Muscle of back (tissue), 11 donors: Measurements from ENCODE around the gene COX6B1. TPM values are rescaled to one million over a fixed set of nuclear protein-coding genes. Genes with fewer than 3 reads are reported as not detected.
"Not testable (repeated sequence)": the region's sequence is repeated elsewhere in the genome, so short reads cannot be mapped to it uniquely, and the experiment has no call there.

Experiments used
- DNase-seq, 3 donors: peaks; one replicate each; pipeline versions ENCODE4 v3.0.0 to v3.0.0-alpha.2; 2013
- polyA plus RNA-seq, 10 donors: library from polyadenylated mRNA; unstranded; fragments of 120-200 nt; gene quantifications; one replicate each; pipeline ENCODE4 v1.2.1, GENCODE V29; 2013; ENCODE audit not compliant: insufficient read length in 10 of 10

The COX6B1 gene
- polyA plus RNA-seq, 10 donors, result 243 to 330 (median 261) TPM

DNA sequence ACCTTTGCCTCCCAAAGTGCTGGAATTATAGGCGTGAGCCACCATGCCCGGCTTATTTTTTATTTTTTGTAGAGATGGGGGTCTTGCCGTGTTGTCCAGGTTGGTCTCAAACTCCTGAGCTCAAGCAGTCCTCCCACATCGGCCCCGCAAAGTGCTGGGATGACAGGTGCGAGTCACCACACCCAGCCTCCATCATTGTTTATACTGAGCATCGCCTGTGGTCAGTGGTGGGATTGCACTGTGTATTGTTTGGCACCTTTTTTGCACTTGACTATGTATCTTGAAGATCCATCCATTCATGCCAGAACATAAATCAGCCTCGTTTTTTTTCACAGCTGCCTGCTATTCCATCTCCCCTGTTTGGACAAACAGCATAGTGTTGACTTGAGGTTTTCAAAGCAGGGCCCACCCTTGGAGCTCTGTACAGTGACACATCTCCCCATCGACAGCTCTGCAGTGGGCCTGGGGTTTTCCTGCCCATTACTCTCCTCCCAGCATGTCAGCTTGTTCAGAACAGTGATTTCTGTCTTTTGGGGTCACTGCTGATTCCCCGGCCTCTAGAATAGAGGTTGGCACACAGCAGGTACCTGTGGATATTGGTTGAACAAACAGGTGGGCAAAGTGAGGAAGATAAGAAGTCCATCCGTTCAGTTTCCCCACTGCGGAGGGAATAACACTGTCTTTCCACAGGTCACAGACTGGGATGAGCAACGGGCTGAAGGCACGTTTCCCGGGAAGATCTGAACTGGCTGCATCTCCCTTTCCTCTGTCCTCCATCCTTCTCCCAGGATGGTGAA, 10.0 kb downstream of the COX6B1 start:
- no peak for DNase-seq

DNA sequence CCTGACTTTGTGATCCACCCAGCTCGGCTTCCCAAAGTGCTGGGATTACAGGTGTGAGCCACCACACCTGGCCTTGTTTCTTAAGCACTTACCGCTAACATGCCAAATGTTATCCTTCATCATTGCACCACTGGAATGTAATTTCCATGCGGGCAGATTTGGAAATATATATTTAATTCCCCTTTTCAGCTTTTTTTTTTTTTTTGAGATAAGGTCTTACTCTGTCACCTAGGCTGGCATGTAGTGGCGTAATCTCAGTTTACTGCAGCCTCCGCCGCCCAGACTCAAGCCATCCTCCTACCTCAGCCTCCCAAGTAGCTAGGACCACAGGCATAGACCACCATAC, 13.8 kb downstream of the COX6B1 start:
- DNase-seq, result no peak

DNA sequence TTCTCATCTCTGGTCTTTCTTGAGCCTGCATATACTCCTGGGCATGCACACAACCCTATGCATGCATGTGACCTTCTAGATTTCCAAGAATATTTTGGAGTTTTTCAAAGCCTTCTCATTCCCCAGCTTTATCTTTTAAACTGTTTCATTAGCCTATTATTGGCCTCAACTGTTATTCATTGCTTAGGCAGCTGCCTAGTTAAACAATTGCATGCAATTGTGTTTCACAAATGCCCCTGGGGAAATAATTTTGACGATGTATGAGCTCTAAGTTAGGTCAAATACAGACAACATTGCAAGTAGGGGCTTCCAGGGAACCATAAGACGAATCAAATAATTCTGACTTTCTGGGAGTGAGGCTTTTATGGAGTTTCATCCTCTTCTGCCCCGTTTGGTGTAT, 15.9 kb downstream of the COX6B1 start:
- DNase-seq, result no peak

DNA sequence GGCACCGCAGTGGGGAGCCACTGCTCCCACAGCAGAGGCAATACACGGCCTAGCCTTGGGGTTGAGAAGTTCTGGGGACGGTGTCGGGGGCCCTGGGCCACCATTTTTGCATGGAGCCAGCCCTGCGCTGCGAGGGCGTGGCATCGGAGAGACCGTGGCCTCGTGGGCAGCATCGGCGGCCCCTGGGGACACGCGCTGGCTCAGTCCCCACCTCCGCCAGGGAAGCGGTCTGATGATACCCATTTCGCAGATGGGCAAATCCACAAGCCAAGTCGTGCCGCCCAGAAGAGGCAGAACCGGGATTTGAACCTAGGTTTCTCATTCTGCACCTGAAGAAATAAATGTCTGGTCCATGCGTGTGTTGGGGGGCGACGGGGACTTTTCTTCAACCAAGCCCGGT, 17.0 kb downstream of the COX6B1 start:
- no peak for DNase-seq

DNA sequence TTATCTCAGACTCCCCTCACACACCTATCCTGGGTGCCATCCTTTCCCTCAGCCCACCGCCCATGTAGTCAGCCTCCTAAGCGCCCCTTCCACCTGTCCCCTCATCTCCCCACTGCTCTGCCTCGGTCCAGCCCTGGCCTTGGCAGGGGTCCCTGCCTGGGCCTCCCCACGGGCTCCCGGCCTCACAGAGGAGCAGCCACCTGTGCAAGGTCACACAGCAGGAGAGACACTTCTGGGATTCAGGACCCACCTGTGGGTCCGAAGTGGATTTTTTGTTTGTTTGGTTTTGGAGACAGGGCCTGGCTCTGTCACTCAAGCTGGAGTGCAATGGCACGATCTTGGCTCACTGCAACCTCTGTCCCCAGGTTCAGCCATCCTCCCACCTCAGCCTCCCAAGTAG, 17.5 kb downstream of the COX6B1 start:
- DNase-seq, result no peak

DNA sequence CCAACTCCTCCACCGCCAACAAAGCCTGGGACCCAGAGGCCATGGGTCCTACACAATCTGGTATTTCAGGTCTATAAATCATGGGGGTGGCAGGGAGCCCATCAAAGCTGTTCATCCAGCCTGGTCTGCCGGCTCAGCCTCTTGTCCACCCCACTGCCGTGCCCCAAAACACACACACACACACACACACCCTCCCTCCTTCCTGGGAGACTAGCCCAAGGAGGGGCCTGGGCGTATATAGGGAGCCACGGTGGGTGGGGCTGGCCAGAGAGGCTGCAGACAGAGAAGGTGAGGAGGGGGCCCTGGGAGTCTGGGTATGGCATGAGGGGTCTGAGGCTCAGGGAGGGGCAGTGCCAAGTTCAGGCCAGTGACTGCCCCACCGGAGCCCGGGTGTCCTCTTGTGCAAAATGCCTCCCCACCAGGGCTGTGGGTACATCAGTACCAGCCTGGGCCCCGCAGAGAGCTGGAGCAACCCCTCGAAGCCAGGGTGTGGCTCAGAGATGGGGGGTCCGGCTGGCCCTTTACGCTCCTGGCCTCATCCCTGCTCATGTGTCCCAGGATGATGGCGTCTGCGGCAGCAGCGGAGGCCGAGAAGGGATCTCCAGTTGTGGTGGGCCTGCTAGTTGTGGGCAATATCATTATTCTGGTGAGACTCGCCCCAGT, 18.3 kb downstream of the COX6B1 start, which contains the start of gene UPK1A:
TSS of gene UPK1A (plus strand) at position 267 of the 663 bp plus-strand sequence. CDS start at position 563, 296 bp downstream.
- DNase-seq, result no peak

DNA sequence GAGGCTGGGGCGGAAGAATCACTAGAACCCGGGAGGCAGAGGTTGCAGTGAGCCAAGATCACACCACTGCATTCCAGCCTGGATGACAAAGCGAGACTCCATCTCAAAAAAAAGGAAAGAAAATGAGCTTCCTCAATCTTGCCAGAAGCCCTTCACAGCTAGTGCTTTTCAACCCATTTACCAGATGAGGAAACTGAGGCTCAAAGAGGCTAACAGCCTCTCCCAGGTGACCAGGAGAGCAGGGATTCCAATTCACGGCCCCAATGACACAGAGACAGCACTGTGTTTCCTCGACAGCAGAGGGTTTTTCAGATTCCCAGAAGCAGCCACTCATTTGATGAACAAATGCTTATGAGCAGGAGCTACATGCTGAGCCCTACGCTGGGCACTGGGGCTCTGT, 21.4 kb downstream of the COX6B1 start:
- no peak for DNase-seq

DNA sequence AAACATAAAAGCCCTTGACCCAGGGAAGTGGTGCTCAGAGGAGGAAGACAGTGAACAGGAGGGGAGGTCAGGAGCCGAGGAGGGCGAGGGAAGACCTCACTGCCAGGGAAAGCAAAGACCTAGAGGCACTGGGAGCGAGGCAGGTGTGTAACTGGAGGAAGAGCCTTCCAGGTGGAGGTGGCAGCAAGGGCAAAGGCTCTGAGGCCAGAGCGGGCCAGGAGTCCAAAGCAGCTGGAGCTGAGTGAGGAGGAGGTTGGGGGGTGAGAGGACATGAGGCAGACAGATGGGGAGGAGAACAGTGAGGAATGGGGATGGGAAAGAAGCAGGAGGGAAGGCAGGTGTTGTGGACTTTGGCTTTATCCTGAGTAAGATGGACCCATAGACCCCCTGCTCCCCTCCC, 21.9 kb downstream of the COX6B1 start:
- DNase-seq, result no peak

DNA sequence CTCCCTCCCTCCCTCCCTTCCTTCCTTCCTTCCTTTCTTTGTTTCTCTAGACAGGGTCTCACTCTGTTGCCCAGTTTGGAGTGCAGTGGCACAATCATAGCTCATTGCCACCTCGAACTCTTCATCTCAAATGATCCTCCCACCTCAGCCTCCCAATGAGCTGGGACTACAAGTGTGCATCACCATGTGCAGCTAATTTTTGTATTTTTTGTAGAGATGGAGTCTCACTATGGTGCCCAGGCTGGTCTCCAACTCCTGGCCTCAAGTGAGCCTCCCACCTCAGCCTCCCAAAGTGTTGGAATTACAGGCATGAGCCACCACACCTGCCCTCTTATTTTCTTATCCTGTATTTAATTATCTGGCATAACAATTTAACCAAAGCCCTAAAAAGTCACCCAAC, 22.6 kb downstream of the COX6B1 start:
- no peak for DNase-seq

DNA sequence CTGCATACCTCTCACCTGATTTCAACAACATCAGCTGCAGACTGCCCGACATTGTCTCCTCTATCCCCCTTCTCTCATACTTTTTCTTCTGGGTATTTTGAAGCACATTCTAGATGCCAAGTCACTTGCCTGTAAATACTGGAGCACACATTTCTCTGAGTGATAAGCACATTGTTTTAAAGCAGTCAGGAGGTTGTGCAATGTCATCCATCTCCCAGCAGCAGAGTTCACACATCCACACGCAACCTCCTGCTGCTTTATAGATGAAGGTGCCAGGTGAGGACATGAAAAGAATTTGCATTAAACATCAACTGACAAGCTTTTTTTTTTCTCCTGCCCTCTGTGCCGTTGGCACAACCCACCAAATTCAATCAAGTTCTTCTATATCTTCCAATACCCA, 23.7 kb downstream of the COX6B1 start:
- DNase-seq, result no peak

DNA sequence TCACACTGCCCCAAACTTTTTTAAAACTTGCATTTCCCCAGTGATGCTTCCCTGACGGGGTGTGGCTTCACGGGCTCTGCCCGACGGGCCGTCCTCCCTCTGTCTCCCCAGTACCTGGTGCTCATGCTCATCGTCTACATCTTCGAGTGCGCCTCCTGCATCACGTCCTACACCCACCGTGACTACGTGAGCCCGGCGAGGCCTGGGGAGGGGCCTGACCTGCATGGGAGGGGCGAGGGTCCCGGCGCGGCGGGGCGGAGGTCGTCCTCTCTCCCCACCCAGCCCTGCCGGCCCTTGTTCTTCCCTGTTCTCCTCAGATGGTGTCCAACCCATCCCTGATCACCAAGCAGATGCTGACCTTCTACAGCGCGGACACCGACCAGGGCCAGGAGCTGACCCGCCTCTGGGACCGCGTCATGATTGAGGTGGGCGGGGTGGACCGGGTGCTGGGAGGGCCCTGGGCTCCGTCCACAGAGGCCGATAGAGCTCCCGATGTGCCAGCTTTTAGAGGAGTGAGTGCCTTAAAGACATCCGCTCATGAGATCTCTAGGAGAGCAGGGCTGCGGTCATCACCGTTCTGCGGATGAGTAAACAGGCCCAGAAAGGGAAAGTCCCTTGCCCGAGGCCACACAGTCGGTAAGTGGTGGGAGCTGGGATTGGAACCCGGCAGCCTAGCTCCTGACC, 25.1 kb downstream of the COX6B1 start:
- DNase-seq, result no peak

DNA sequence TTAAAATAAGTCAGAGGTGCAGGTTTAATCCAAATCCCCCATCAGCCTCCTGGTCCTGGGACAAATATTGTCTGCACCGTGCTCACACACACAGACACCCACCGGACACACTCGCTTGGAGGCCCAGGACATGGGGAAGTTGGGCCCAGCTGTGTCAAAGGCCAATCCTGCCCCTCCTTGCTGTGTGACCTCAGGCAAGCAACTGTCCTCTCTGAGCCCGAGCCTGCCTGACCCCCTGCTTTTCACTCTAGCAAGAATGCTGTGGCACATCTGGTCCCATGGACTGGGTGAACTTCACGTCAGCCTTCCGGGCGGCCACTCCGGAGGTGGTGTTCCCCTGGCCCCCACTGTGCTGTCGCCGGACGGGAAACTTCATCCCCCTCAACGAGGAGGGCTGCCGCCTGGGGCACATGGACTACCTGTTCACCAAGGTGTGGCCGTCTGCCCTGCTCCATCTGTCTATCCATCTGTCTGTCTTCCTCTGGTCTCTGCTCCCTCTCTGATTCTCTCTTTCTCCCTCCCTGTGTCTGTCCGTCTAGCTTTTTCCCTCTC, 27.5 kb downstream of the COX6B1 start:
- DNase-seq, result no peak

DNA sequence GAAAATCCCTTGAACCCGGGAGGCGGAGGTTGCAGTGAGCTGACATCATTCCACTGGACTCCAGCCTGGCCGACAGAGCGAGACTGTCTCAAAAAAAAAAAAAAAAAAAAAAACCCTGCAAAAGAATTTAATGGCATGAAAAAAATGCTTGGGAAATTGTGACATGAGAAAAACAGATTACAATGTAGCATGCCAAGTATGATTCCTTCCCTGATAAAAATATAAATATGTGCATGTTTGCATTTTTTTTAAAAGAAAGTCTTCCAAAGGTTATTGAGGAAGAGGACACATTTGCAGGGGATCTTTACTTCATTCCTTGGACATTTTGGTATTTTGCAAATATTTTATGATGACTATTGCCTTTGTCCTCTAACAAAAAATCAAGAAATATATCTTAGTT, 41.7 kb downstream of the COX6B1 start:
- DNase-seq, result no peak

DNA sequence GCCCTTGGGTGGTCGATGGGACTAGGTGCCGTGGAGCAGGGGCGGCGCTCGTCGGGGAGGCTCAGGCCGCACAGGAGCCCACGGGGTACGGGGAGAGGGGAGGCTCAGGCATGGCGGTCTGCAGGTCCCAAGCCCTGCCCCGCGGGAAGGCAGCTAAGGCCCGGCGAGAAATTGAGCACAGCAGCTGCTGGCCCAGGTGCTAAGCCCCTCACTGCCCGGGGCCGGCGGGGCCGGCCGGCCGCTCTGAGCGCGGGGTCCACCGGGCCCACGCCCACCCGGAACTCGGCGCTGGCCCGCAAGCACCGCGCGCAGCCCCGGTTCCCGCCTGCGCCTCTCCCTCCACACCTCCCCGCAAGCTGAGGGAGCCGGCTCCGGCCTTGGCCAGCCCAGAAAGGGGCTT, 43.0 kb downstream of the COX6B1 start:
- DNase-seq, result not testable (repeated sequence)

DNA sequence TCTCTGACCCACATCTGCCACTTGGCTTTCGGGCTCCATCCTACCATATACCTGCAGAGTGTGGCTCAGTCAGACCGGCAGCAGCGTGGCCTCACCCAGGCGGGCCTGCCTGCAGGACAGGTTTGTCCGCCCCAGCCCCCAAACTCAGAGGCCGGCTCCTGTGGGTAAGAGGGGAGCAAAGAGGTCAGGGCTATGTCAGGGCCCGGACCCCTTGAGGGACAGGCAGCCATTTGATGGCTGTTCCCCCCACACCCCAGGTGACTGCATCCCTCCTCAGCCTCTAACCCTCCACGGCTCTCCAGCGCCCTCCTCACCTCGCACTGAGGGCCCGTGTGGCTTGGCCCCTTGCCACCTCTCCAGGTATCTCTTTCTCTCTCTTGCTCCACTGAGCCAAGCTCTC, 43.9 kb downstream of the COX6B1 start:
- DNase-seq, result no peak

DNA sequence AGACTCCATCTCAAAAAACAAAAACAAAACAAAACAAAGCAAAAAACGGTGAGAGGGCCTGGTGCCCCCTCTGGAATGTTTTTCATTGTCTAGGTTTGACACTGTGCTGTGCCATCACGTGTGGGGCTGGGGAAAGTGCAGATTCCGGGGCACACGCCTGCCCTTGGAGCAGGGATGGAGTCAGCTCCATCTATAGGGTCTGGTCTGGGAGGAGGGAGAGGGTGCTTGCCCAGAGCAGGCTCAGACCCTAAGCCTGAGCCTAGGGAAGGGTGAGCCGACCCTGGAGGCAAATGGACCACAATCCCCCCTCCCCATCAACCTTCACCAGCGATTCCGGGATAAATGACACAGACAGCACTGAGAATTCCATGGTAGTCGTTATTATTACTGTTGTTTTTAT, 45.3 kb downstream of the COX6B1 start:
- no peak for DNase-seq

DNA sequence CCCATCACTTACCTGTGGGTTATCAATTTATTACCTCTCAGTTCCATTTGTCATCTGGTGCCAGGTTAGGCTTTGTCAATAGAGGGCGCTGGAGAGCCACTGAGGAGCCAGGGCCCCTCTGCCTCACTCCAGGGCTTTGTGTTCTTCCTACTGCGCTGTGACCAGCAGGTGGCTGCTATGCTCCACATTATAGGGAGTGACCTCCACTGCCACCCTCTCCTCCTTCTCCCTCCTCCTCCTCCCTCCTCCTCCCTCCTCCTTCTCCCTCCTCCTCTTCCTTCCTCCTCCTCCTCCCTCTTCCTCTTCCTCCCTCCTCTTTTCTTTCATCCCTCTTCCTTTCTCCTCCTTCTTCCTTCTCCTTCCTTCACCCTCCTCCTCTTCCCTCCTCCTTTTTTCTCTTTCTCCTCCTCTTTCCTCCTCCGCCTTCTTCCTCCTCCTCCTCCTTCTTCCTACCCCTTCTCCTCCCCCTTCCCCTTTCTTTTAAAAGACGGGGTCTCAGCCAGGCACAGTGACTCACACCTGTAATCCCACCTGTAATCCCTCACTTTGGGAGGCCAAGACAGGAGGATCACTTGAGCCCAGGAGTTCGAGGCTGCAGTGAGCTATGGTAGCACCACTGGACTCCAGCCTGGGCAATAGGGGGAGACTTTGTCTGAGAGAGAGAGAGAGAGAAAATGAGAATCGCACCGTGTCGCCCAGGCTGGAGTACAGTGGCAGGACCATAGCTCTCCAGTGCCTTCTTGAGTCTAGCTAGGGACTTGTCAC, 45.9 kb downstream of the COX6B1 start:
- peak; percentile 77 to 88 (median 85) for DNase-seq

DNA sequence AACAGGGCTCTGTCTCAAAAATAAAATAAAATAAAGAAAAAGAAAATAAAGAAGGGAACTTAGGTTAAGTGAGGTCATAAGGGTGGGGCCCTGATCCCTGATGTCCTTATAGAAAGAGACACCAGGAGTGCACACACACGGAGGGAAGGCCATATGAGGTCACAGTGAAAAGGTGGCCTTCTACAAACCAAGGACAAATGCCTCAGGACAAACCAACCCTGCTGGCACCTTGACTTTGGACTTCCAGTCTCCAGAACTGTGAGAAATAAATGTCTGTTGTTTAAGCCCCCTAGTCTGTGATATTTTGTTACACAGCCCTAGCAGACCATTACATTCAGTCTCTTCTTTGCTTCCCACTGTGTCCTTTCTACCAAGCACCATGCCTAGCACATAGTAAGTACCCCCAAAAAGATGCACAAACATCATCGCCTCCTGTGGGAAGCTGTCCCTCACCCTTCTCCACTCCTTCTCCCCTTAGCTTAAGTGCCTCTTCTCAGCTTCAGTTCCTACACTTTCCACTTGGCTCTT, 47.8 kb downstream of the COX6B1 start:
- DNase-seq, result no peak

DNA sequence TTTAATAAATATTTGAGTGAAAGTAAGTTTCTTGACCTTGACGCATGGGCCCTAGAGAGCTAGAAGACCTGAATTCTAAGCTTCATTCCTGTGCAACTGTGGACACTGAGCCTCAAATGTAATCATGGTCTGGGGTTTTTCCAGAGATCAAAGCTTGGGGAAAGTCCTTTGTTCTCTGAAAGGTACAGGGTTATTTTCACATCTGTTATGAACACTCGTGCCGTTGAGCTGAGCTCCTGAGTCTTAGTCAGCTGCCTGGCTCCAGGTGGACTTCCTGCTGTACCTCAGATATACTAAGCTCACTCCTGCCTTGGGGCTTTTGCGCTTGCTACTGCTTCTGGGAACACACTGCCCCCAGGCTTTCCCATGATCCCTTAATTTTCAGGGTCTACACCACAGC, 48.7 kb downstream of the COX6B1 start:
- DNase-seq, result no peak

DNA sequence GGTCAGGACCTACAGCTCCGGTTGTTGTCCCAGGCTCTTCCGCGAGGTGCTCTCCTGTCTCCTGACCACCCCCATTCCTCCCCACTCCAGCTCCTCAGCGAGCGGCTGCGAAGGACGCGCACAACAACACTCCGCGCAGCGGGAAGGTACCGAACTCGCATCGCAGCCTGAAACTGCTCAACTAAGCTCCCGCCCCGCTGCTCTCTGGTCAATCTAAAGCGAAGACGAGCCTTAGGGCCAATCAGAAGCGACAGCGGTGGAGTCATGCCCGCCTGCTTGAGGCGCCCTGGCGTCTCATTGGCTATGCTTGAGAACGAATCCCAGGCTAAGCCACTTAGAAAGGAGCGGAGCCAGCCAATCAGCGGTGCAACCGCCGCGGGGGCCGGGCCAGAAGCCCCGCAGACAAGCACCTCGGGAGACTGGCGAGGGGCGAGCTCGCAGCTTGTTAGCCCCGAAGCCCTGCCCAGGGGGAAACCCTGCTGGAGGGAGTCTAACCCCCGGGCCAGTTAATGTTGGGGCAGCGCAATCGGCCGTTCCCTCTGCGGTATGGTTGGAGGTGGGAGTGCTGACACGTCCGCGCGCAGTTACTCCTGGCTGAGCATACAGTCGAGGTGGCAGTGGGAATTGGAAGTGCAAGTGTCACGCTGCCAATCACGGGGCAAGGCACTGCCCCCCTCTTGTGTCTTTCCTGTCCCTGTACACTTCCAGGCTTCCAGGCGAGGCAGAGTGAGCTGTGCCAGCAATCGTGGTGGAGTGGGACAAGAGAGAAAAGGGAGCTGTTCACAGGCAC, 54.3 kb downstream of the COX6B1 start:
- peak; percentile 95 to 97 (median 96) for DNase-seq

DNA sequence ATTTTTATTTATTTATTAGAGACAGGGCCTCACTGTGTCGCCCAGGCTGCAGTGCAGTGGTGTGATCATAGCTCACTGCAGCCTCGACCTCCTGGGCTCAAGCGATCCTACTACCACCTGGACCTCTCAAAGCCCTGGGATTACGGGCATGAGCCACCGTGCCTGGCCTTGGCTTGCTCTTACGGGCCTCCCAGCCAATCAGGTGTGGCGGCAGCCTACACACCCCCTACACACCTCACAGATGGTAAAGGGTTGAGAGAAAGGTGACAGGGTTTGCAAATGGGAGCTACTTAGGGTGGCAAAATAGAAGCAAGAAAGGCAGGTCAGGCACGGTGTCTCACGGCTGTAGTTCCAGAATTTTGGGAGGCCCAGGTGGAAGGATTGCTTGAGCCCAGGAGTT, 55.2 kb downstream of the COX6B1 start:
- no peak for DNase-seq
